Activated B cell treated with CpG ODN at 0.5 μM for 24 hours (primary cell): ENCODE data around the gene TLL2. TPM values are rescaled to one million over a fixed set of nuclear protein-coding genes. Genes with fewer than 3 reads are reported as not detected.

Source experiments
- ATAC-seq: fragments of 200-7000 bp; cut with Tn5 transposase; one replicate; pipeline ENCODE4 v1.10.0; 2021; ENCODE audit warnings: low read depth, mild to moderate bottlenecking, moderate library complexity
- CTCF ChIA-PET: fragments of 350-600 bp; sonication (Branson Sonifier 250); formaldehyde crosslinking; loops from one replicate; lab custom pipeline; 2021; ENCODE audit warnings: antibody characterized with exemption; lab: Charles Lee
- POLR2A ChIA-PET: fragments of 350-600 bp; sonication (Branson Sonifier 250); formaldehyde crosslinking; loops from one replicate; lab custom pipeline; 2021; ENCODE audit warnings: antibody characterized with exemption; lab: Charles Lee
- DNase-seq: peaks from one replicate; pipeline ENCODE4 v3.0.0; 2022
- H3K27ac Mint-ChIP-seq: one replicate; pipeline ENCODE4 v1.8.0; 2020; ENCODE audit warnings: mixed read lengths
- H3K27me3 Mint-ChIP-seq: one replicate; pipeline ENCODE4 v1.8.0; 2021; ENCODE audit warnings: mixed read lengths
- H3K36me3 Mint-ChIP-seq: one replicate; pipeline ENCODE4 v1.8.0; 2021; ENCODE audit warnings: low read depth, mixed read lengths
- H3K4me1 Mint-ChIP-seq: one replicate; pipeline ENCODE4 v1.8.0; 2021; ENCODE audit warnings: mixed read lengths
- H3K4me3 Mint-ChIP-seq: one replicate; pipeline ENCODE4 v1.8.0; 2020; ENCODE audit warnings: mild to moderate bottlenecking, mixed read lengths
- H3K9me3 Mint-ChIP-seq: one replicate; pipeline ENCODE4 v1.8.0; 2020; ENCODE audit warnings: mixed read lengths
- CTCF ChIP-seq: fragments of 200-600 bp; IDR thresholded peaks from one replicate; pipeline ENCODE4 v1.8.0; 2022; ENCODE audit warnings: antibody characterized with exemption, mild to moderate bottlenecking
- intact Hi-C: fragments of 100-400 bp; cut with micrococcal nuclease; formaldehyde crosslinking; loops from one replicate; pipeline ENCODE4 v1.15.1; 2024
- total RNA-seq: library from RNA; stranded (reverse); gene quantifications from 2 replicates; pipeline ENCODE4 v1.2.3, GENCODE V29; 2022

TLL2 gene
- total RNA-seq, 1 donor from 2014 or later = 1.6 TPM

DNA sequence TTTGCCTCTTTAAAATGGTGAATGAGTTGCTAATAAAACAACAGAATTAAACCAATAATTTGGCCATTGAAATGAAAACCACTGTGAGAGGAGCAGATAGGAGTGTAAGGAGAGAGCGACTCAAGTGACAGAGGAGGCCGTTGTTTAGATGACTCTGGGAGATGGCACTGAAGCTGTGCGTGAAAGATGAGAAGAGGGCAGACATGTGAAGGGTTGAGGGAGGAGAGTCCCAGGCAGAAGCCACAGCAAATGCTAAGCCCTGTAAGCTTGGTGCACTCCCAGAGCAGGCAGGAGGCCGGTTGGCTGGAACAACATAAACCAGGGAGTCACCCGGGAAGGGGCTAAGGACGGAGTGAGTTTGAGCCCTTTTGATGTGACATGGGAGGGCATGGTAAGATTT is 154.1 kb downstream of the TLL2 start:
- H3K27ac Mint-ChIP-seq = no peak overlapping the region
- ChIA-PET POLR2A (no interaction called here), CTCF (no interaction called here)
- H3K4me1 Mint-ChIP-seq = no peaks in the 10 kb centered on the region
- H3K27me3 Mint-ChIP-seq = peaks cover 13% of the 10 kb centered on the region
- no peak for DNase-seq
- ATAC-seq = no peak
- no peaks in the 10 kb centered on the region for H3K36me3 Mint-ChIP-seq
- no peaks in the 10 kb centered on the region for H3K9me3 Mint-ChIP-seq
- no peak for TF ChIP-seq CTCF
- H3K4me3 Mint-ChIP-seq = no peak overlapping the region
- intact Hi-C loops = no loop called here

- ATAC-seq (no peak), DNase-seq (no peak)
- Mint-ChIP-seq H3K4me1 (no peaks in the 10 kb centered on the region), H3K27ac (no peak within 1 kb of the TSS), H3K4me3 (no peak within 1 kb of the TSS), H3K27me3 (peaks cover 13% of the 10 kb centered on the region), H3K36me3 (no peaks in the 10 kb centered on the region), H3K9me3 (no peaks in the 10 kb centered on the region)
- POLR2A ChIA-PET = no interaction called here
- intact Hi-C loops = no loop called here
- CTCF ChIA-PET = no interaction called here
- TF ChIP-seq CTCF = no peak
Observed at GRCh38 chr10:96358851-96359540, 154.7 kb downstream of the TLL2 start, which contains the start of gene OPALIN. Gene OPALIN (minus strand): TSS chr10:96359002. CDS start chr10:96358896, 106 bp downstream.

GRCh38 chr10:96357038-96357620 is 156.6 kb downstream of the TLL2 start:
- Mint-ChIP-seq H3K27ac (no peak overlapping the region), H3K27me3 (peaks cover 19% of the 10 kb centered on the region), H3K4me1 (no peaks in the 10 kb centered on the region), H3K36me3 (no peaks in the 10 kb centered on the region), H3K4me3 (no peak overlapping the region), H3K9me3 (no peaks in the 10 kb centered on the region)
- ChIA-PET CTCF (no interaction called here), POLR2A (no interaction called here)
- ATAC-seq (no peak), DNase-seq (no peak)
- intact Hi-C loops = no loop called here
- TF ChIP-seq CTCF = no peak

DNA sequence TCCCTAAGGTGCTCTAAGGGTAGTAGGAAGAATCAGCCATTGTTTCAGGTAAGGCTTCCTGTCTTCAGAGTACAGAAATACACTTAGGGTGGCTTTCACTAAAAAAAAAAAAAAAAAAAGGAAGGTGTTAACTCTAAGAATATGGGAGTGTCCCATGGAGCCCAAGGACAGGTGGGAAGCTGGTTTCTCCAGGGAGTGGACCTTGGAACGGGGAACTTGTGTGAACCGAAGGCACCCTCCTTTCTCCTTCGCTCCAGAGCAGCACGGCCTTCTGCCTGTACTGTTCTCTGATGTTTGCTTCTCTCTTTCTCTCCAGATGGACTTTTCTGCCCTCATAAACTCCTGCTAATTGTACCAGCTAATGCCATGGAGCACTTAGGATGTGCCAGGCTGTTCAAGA is 161.1 kb downstream of the TLL2 start:
- H3K36me3 Mint-ChIP-seq = no peaks in the 10 kb centered on the region
- ATAC-seq = no peak
- intact Hi-C loops = no loop called here
- TF ChIP-seq CTCF = no peak
- H3K9me3 Mint-ChIP-seq = no peaks in the 10 kb centered on the region
- no peak for DNase-seq
- H3K4me3 Mint-ChIP-seq = no peak overlapping the region
- CTCF ChIA-PET = interaction anchor here (0.6 kb wide), 1 partner anchor 69 kb away, joined by 3 read pairs; no protein-coding TSS in a partner anchor
- peaks cover 19% of the 10 kb centered on the region for H3K27me3 Mint-ChIP-seq
- H3K4me1 Mint-ChIP-seq = no peaks in the 10 kb centered on the region
- no peak overlapping the region for H3K27ac Mint-ChIP-seq
- POLR2A ChIA-PET = interaction anchor here (0.7 kb wide), 1 partner anchor 855 kb away, joined by 10 read pairs; no protein-coding TSS in a partner anchor

DNA sequence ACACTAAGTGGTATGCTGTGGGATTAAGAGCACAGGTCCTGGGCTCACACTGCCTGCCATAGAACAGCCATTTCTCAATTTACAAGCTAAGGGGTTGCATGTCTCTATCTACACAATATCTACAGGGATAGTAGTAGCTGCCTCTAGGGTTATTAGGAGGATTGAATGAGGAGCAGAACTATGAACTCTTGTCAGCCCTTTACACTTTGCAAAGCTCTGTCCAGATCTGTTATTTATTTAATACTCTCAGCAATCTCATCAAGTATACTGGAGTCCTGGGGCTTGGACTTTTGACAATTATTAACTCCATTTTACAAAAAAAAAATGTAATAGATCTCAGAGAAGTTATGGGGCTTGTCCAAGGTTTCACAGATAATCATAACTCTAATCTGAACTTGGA is 161.7 kb downstream of the TLL2 start:
- POLR2A ChIA-PET = interaction anchor here (0.7 kb wide), 1 partner anchor 854 kb away, joined by 10 read pairs; no protein-coding TSS in a partner anchor
- no peaks in the 10 kb centered on the region for H3K9me3 Mint-ChIP-seq
- H3K36me3 Mint-ChIP-seq = no peaks in the 10 kb centered on the region
- ATAC-seq (no peak), DNase-seq (no peak)
- CTCF ChIA-PET = interaction anchor here (0.6 kb wide), 1 partner anchor 70 kb away, joined by 3 read pairs; no protein-coding TSS in a partner anchor
- peaks cover 19% of the 10 kb centered on the region for H3K27me3 Mint-ChIP-seq
- H3K4me1 Mint-ChIP-seq = no peaks in the 10 kb centered on the region
- no peak overlapping the region for H3K4me3 Mint-ChIP-seq
- TF ChIP-seq CTCF = no peak
- intact Hi-C loops = no loop called here
- H3K27ac Mint-ChIP-seq = no peak overlapping the region
